GM18907 (cell line): ENCODE results near the gene DCAF6.

Experiments
- ATAC-seq: cut with Tn5 transposase; IDR thresholded peaks from one replicate; pipeline ENCODE4 v1.9.1; 2021; ENCODE audit warnings: mild to moderate bottlenecking, moderate library complexity; ENCODE audit not compliant: unreplicated experiment

The DCAF6 gene

DNA sequence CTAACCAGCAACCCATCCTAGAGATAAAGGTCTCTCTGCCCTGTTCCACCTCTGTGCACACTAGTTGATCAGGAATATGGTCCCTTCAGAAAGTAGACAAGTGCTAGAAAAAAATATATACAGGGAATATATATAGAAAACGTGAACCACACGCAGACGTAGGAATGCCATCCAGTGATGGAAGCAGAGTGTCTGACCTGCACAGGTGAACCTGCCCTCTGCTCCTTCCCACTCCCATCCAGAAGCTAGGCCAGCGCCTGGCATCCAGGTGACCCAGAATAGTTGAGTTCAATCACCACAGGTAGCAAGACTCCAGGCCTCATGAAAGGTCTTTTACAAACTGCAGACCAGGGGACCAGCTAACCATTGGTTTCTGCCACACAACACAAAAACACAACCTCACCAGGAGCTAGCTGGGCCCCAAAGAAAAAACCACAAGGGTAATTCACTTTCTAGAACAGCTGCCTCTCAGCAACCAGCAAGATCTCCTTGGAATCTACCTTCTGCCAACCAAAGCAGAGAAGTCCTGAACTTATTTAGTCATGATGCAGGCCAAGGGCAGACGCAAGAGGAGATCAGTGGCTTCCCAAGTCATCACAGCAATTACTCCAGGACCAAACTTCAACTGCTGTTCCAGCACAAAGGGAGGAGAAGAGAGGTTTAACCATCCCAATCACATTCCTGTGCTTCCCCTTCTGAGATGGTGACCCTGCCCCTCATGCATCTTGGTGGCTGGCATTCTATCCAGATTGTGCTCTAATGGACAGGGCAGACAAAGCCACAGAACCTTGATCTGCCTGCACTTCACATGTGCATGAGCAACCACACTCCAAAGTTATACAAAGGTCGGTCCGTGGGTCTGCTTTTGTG is 147.2 kb downstream of the DCAF6 start:
- no peak for ATAC-seq

DNA sequence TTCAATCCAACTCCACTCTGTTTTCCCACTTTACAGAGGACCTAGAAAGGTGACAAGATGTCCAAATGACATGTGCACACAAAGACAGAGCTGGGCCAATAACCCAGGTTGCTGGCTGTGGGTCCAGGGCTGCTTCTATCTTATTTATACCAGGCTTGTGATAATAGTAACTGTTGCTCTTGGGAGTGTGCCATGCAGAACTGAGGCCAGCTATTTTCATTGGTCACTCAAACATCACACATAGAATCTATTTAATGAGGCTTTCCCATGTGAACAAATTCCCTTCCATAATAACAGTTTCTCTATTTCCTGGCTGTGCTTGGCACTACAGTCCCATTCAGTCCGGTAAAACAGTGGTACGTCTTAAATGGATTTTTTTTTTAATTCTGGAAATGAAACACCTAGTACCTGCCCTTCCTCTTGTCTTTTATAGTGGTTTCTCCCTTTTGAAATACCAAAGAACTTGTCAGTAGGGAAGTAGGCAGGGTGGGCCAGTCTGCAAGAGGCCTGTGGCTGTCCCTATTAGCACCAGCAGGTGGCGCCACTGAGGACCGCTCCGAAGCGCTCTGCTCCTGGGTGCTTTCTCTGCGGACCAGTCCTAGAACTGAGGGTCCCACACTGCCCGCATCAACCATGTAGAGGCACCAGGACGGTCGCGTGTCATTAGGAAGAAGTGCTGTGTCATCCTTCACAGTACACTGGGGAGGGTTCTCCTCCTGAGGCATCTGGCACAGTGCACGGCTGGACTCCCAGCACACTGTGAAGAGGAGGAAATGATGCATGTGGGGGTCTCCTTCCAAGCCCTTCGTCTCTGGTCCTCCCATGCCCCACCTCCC is 148.1 kb downstream of the DCAF6 start:
- ATAC-seq = no peak

DNA sequence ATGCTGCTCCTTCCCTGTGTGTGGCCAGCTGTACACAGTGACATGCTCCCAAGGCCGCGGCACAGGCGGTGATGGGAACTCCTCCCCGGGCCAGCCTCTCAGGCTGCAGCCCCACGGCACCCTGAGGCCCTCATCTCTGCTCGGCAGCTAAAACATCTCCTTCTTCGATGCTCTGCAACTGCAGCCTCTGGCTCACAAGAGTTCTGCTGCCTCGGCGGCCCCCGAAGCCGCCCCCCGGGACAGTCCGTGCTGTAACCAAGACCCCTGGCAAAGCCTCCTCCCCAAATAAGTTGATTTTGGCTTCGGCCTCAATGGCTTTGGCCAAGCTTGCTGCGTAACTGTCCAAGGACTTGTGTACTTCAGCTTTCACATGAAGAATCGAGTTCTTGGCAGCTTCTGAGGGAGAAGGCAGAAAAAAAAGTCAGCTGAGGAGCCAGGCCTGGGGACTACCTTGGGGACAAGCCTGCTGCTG is 149.0 kb downstream of the DCAF6 start:
- ATAC-seq = no peak

DNA sequence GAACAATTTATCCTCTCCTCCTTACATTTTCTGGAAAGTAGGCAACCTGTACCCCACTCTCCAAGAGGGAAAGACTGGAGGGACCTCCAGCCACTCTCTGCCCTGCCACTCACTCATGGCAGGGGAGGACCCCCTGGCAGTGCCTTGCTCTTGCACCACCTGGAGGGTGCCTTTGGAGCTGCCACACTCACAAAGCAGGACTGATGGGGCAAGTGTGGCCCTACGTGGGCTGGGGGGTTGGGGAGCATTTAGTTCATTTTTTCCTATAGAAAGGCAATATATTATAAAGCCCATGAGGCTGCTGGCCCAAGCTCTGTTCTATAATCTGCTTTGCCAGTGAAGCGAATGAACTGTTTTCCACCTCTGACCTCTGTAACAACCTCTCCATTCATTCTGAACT is 150.0 kb downstream of the DCAF6 start:
- ATAC-seq = no peak

DNA sequence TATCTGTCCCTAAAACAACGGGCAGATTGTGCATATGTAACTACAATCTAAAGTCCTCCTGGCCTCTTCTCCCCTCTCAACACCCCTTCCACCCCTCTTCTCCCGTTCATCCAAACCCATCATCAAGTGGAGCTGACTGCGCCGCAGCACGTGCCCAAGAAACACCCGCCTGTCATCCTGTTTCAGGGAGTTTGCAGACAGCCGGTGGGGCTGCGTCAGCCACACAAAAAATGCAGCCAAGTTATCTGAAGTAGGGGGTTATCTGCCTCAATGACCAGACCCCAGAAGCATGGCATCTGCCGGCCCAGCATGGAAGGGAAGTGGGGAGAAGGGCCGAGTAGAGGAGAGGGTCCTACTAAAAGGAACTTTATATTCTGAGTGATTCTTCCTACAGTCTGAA is 151.2 kb downstream of the DCAF6 start:
- ATAC-seq = no peak

DNA sequence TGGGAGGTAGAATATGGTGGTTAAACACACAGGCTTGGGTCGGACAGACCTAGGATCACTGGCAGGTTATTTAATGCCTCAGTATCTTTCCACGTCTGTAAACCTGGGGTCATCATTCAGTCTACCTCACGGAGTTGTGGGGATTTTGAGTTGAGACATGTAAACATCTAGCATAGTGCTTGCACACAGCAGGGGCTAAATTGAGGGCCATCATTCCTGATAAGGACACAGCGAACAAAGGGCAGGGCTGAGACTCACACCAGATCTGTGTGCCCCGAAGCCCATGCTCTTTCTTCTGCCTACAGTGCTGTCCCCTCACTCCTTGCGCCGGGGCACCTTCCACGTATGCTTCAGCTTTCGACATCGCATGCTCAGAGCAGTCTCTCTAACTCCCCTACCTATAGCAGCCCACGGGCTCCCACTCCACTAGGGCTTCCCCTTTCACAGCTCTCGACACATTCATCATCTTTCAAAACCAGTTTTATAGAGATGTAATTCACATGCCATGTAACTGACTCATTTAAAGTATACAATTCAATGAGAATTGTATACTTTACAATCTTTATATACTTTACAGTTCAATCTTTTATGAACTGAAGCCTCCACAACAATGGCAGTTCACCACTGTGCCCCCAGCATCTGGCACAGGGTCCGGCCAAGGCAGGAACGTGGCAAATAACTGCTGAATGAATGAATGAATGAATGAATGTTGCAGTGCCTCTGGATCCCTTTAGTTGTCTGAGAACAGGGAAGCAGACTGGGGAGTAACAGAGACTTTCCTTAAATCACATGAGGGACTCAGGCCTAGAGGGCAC is 152.2 kb downstream of the DCAF6 start:
- ATAC-seq = no peak

DNA sequence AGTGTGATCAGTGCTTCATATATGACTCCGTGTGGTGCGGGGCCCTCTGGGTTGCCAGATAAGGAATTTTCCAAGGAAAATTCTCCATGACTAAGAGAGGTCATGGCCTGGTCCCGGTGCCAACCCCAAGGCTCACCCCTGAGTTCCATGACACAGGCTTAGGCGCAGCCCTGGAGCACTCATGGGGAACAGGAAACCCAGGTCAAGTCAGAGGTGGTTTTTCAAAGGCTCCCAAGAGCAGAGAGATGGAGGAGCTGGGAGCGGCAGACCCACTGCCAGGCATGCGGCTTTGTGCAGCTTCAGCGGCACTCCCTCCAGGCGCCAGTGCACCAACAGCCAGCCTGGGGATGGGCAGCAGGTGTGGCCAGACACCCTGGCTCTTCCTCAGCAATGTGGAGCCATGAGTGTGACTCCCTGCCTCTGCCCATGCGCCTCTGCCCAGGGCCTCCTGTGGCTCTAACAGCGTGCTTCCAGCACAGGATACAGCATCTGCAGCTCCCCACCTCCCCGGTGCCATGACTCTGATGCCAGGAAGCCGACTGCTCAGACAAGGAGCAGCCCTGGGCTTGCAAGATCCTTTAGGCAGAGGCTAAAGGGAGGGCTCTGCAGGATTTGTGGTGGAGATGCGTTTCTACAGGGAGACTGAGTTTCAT is 153.0 kb downstream of the DCAF6 start:
- ATAC-seq = no peak

DNA sequence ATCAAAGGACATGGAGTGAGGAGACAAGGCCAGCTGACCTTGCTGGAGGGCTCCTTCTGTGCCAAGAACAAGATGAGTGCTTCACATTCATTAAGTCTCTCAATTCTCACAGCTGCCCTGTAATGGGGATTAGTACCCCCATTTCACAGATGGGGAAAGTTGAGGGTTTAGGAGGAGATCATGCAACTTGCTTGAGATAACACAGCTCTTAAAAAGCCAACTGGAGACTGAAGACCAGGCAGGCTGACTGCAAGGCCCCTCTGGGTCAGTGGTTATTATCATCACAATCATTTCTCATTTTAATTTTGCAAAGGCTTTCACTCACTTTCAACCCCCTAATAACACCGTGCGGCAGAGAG is 153.5 kb downstream of the DCAF6 start:
- no peak for ATAC-seq

DNA sequence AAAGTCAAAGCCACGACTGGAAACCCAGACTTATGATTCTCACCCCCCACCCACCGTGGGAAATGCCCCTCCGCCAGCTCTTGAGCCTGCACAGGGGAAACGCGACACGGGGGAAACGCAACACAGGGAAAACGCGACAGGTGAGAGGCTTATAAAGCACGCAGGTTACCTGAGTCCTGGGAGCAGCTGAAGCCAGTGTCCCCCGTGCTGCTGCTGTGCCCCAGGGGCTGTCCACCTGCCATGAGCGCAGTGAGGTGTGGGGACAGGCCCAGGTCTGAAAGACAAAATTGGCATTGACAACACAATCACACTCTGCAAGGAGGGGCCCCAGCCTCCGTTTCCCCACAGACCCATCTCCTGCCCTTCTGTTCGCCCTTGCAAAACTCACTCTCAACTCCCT is 153.9 kb downstream of the DCAF6 start:
- no peak for ATAC-seq

DNA sequence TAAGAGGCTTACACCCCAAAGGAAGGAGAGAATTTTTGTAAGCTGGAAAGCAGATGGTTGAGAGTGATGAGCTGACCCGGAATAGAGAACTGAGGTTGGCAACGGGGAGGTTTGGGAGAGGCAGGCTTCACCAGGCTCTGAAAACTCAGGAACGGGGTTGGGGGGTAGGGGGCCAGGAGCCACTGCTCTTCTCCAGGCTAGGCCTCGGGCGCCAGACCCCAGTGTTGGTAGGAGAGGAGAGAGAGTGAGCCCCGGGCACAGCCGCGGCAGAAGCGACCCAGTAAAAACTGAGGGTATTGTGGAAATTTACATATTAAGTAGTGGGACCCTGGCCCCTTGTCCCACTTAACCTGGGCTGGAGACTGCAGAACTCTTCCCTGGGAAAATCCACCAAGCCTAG is 154.6 kb downstream of the DCAF6 start:
- no peak for ATAC-seq

DNA sequence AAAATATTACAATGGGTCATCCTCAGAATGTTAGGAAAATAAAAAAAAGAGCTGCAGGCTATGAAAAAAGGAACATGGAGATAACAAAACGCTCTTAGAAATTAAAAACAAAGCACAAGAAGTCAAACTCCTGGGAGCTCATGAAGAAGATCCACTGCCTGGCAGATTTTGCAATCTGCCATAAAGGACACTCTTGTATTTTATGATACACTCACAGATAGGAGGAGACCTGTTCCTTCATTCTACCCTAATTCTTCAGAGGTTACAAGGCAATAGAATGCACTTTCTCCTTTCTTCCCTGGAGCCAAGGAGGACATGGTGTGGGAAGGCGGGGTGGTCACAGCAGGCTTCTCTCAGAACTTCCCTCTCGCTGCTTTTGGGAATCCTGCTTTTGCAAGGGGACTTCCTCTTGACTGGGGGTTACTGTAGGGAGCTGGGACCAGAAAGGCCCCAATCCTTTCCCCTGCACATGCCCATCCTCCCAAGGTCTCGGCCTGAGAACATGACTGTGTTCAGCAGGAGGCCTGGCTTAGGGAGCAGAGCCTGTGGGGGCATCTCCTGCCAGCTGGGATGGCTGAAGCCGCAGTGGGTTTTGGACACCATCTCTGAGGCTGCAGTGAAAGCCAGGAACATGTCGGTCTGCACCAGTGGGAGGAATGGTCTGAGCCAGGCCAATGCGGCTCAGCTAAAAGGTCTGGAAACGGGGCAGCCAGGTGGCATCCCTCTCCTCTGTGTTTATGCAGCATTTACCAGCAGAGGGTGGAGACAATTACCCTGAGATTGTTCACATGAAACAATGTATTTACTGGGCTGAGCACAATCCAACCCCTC is 155.5 kb downstream of the DCAF6 start:
- ATAC-seq = no peak

DNA sequence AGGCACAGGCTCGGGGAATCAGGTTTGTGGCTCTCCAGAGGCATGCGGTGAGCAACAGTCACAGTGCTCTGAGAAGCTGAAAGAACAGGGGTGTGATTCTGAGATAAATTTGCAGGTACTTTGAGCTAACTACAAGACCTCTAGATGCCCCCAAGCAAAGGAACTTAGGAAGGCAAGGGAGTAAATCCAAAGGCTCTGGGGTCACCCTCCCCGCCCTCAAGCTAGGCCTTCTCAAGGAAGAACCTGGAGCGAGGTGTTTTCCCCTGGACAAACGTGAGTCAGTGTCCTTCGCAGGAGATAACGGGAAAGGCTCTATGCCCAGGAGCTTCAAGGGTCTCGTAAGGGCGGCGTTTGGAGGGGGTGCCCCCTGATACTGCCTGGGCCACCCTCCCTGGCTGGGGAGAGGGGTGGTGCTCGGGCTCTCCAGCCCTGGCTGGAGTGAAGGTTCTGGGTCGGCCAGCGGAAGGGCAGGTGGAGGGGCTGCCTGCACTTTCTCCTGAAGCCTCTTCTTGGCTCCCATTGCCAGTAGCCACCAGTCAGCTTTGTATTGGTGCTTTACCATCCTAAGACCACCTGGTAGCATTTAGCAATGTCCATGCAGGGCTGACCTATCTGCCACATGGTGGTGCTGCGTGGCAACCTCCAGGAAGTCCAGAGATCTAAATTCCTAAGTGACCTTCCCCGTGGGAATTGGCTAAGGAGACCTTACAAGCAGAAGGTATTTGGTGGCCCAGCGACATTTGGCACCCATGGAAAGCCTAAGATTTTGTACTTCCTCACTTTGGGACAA is 156.3 kb downstream of the DCAF6 start:
- no peak for ATAC-seq

DNA sequence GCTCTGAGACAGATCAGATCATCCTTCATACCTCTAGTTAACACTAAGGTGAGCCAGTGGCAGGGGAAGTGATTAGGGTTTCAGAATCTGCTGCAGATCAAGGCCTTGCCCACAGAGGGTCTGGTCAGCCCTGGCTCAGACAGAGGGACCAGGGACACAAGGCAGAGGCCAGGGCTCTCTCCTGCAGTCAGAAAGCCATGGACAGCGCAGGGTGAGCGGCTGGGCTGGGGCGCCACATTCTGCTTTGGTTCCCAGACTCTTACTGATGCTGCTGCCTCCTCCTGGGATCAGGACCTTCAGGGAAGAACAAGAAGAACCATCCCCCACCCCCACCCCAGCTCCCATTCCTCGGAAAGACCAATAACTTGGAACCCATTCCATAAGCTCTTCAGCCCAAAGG is 157.1 kb downstream of the DCAF6 start:
- ATAC-seq = no peak

DNA sequence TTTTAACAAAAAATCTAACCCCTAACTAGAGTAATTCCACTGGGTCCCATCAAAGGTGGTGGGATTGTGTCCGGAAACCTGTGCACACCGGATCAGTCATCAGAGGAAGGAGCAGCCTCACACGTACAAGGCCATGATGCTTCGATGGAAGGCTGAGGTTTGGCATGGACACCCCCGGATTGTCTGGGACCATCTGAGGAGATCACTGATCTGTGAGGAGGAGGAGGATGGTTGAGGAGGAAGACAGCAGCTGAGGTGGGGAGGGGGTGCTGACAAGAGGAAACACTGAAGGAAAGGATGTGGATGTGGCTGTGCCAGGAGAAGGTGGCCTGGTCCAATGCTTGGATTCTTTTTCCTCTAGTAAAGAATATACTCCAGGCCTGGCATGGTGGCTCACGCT is 159.0 kb downstream of the DCAF6 start:
- no peak for ATAC-seq

DNA sequence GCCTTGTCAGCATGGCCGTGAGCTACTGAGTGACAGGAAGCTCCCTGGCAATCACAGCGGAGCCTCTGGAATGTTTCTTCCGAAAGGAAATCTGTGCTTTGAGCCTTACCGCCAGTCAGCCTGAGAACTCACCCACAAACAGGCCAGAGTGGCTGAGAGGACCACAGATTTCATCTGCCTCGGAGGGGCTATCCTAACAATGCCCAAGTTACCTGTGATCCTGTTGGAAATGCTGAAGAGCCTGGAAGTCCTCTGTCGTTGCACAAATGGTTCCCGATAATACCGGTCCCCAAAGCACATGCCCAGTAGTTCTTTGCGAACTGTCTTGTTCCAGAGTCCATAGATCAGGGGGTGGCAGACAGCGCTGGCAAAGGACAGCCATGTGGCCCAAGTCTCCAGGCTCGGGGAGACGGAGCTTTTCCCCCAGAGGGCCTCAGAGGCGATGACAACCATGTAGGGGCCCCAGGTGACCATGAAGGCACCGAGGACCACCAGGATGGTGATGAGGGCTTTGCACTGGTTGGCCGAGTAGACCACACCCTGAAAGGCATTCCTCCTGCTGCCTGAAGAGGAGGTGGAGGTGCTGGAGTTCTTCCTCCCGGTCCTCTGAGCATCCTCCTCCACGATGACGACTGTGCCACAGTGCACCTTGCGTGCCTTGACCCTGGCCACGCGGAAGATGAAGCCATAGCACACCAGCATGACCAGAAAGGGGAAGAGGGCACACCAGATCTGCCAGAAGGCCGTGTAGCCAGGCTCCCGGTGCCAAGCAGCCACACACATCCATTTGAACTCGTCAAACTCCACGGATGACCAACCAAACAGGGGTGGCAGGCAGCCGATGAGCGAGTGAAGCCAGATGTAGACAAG is 160.0 kb downstream of the DCAF6 start:
- no peak for ATAC-seq

DNA sequence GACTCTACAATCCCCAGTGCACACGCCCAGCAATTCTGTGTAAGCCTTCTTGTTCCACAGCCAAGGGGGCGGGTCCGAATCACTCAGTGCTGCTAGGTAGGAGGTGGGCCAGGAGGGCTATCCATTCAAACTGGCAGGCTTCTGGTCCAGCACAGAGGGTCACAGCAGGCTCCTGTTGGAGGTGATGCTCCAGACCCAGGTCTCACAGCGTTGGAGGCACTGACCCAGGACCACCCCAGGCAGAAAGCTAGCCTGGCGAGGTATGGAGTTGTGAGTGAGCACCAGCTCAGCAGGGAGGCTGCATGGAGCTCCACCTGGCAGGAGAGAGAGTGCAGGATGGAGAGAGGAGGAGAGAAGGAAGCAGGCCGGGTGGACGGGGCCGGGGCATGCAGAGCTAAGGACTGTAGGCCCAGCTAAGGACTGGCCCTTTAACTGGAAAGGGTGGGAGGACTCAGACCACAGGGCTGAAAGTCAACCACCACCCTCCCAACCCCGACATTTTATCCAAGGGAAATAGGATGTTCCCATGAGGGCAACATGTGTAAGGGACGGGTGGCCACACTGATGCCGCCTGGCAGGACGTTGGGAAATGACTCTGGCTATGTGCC is 161.5 kb downstream of the DCAF6 start:
- no peak for ATAC-seq

DNA sequence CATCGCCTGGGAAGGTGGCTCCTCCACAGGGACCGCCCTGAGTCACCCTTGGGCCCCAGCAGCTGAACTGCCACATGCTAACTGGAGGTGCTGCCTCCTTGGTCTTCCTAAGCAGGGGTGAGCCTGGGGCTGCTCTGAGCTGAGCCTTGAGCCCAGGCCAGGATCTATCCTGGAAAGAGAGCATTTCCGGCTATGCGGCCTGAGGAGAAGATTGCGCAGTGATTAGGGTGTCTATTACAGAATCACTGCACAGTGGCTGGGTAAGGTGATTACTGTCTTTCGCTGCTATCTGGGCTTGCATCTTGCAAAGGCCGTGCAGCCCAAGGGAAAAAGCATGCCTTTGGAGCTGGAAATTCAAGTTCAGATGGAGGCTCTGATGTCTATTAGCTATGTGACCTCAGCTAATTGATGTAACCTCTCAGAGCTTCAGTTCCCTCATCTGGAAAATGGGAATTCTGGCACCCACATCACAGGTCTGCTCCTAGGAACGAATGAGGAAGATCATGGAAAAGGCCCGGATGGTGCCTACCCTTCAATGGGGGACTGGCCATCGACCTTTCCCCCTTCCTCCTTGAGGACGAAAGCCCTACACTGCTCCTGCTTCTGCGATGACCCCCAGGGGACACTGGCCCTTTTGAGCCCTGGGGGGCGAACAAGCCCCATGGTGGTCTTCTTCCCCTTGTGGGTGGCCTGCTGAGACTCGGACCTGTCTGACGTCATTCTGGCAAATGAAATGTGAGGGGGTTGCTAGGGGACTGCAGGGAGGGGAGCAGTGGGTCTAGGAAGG is 162.2 kb downstream of the DCAF6 start:
- no peak for ATAC-seq
